Endodermal cell (in vitro differentiated cells): ENCODE results near the gene DNPH1. TPM values are rescaled to one million over a fixed set of nuclear protein-coding genes. Genes with fewer than 3 reads are reported as not detected.
A peak's percentile ranks its signal among the peaks of the same experiment; 100 is the strongest.

Experiments
- DNase-seq: peaks from one replicate; pipeline ENCODE4 v3.0.0-alpha.2; 2017
- H3K27ac ChIP-seq: 2 replicates; pipeline ENCODE4 v1.5.1; 2013; ENCODE audit warnings: mild to moderate bottlenecking, low read depth, low read length, moderate library complexity
- H3K27me3 ChIP-seq: 2 replicates; pipeline ENCODE4 v1.6.1; 2013; ENCODE audit warnings: mild to moderate bottlenecking, low read length, moderate library complexity; ENCODE audit not compliant: insufficient read depth, control insufficient read depth, poor library complexity, severe bottlenecking
- H3K36me3 ChIP-seq: 2 replicates; pipeline ENCODE4 v1.7.0; 2013; ENCODE audit warnings: mild to moderate bottlenecking, low read length, moderate library complexity; ENCODE audit not compliant: control insufficient read depth, insufficient read depth
- H3K4me1 ChIP-seq: one replicate; pipeline ENCODE4 v1.7.0; 2013; ENCODE audit warnings: low read length; ENCODE audit not compliant: control insufficient read depth, insufficient read depth
- H3K4me3 ChIP-seq: 2 replicates; pipeline ENCODE4 v1.5.1; 2013; ENCODE audit warnings: mild to moderate bottlenecking, low read length, moderate library complexity
- H3K9ac ChIP-seq: 2 replicates; pipeline ENCODE4 v1.6.1; 2013; ENCODE audit warnings: mild to moderate bottlenecking, low read length, moderate library complexity; ENCODE audit not compliant: poor library complexity, severe bottlenecking; ENCODE audit errors: extremely low read depth
- H3K9me3 ChIP-seq: 2 replicates; pipeline ENCODE4 v1.6.1; 2013; ENCODE audit warnings: mild to moderate bottlenecking, low read length, moderate library complexity; ENCODE audit not compliant: control insufficient read depth
- H3K27ac Mint-ChIP-seq: 2 replicates; pipeline ENCODE4 v1.8.0; 2020; ENCODE audit warnings: mixed read lengths
- H3K27me3 Mint-ChIP-seq: 2 replicates; pipeline ENCODE4 v1.8.0; 2021; ENCODE audit warnings: mild to moderate bottlenecking, mixed read lengths; ENCODE audit not compliant: insufficient read depth
- H3K36me3 Mint-ChIP-seq: 2 replicates; pipeline ENCODE4 v1.8.0; 2020; ENCODE audit warnings: low read depth, mixed read lengths
- H3K4me1 Mint-ChIP-seq: 2 replicates; pipeline ENCODE4 v1.8.0; 2020; ENCODE audit warnings: mixed read lengths
- H3K4me3 Mint-ChIP-seq: 2 replicates; pipeline ENCODE4 v1.8.0; 2020; ENCODE audit warnings: mild to moderate bottlenecking, moderate library complexity, mixed read lengths
- H3K9me3 Mint-ChIP-seq: 2 replicates; pipeline ENCODE4 v1.8.0; 2020; ENCODE audit warnings: mild to moderate bottlenecking, mixed read lengths
- CTCF ChIP-seq: fragments of 200-600 bp; sonication (generic); conservative IDR thresholded peaks from 2 replicates; pipeline ENCODE4 v1.5.0; 2021; ENCODE audit warnings: antibody characterized with exemption, mild to moderate bottlenecking
- WGBS, 2 experiments: methylation state at CpG; one replicate each; pipeline versions ENCODE4 v1.1.5 to v1.1.7; 2013; ENCODE audit warnings: missing lambda C conversion rate in 2 of 2, mixed read lengths in 1 of 2; ENCODE audit not compliant: insufficient coverage in 1 of 2, insufficient read length in 1 of 2; 5-methylcytosine and 5-hydroxymethylcytosine counted together
- total RNA-seq, 2 donors: library from RNA; stranded (reverse); fragmentation: NEBNext Ultra II Directional in 1 of 2; extraction: Animal tissue kit (Norgen Biotek cat#: 25700) in 1 of 2; gene quantifications; 2 replicates in 1 of 2; 3 replicates in 1 of 2; pipeline ENCODE4 v1.2.1, GENCODE V29; 2021

The DNPH1 gene
- total RNA-seq, 2 donors from 2014 or later = 48.2 to 66.5 TPM

GRCh38 chr6:43253401-43253800 is 24.1 kb upstream of the DNPH1 start:
- 91 to 94% methylated on average over 3 to 11 of the region's 11 CpGs for WGBS, 2 experiments
- H3K4me3 Mint-ChIP-seq = no peak overlapping the region
- peaks cover 29% of the 10 kb centered on the region for H3K27me3 Mint-ChIP-seq
- H3K27ac Mint-ChIP-seq = no peak overlapping the region
- H3K4me1 Mint-ChIP-seq = peaks cover 9% of the 10 kb centered on the region
- no peak for DNase-seq
- no peak overlapping the region for H3K4me3 ChIP-seq
- no peaks in the 10 kb centered on the region for H3K9me3 ChIP-seq
- no peaks in the 10 kb centered on the region for H3K9me3 Mint-ChIP-seq
- H3K36me3 Mint-ChIP-seq = no peaks in the 10 kb centered on the region
- H3K9ac ChIP-seq = no peak overlapping the region
- H3K4me1 ChIP-seq = no peaks in the 10 kb centered on the region
- no peak for TF ChIP-seq CTCF
- no peaks in the 10 kb centered on the region for H3K36me3 ChIP-seq
- peaks cover 7% of the 10 kb centered on the region for H3K27me3 ChIP-seq
- no peak overlapping the region for H3K27ac ChIP-seq

DNA sequence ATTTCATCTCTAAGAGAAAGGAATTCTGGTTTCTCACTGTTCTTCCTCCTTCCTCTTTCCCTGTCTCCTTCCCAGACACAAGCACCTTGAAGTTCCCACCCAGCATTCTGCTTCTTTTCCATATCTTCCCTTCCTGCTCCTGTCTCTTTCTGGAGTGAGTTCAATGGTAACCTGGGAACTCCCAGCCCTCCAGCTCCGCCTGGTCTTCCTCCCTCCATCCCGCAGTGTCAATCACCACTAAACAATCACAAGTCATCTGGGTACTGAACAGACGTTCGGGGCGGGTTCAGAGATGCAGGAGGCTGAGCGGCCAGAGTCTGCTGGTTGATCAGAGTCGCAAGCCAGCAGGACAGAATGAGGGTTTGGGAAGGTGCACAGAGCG is 21.7 kb upstream of the DNPH1 start:
- no peaks in the 10 kb centered on the region for H3K9me3 ChIP-seq
- H3K4me3 Mint-ChIP-seq = no peak overlapping the region
- H3K27ac ChIP-seq = no peak overlapping the region
- H3K4me1 ChIP-seq = no peaks in the 10 kb centered on the region
- WGBS, 2 experiments = 50 to 65% methylated on average over 2 to 8 of the region's 8 CpGs
- no peak overlapping the region for H3K4me3 ChIP-seq
- H3K9ac ChIP-seq = no peak overlapping the region
- TF ChIP-seq CTCF = no peak
- H3K27ac Mint-ChIP-seq = no peak overlapping the region
- H3K36me3 ChIP-seq = no peaks in the 10 kb centered on the region
- H3K9me3 Mint-ChIP-seq = no peaks in the 10 kb centered on the region
- H3K36me3 Mint-ChIP-seq = no peaks in the 10 kb centered on the region
- peaks cover 22% of the 10 kb centered on the region for H3K4me1 Mint-ChIP-seq
- H3K27me3 Mint-ChIP-seq = peaks cover 43% of the 10 kb centered on the region
- H3K27me3 ChIP-seq = peaks cover 25% of the 10 kb centered on the region
- DNase-seq = peak; percentile 51

DNA sequence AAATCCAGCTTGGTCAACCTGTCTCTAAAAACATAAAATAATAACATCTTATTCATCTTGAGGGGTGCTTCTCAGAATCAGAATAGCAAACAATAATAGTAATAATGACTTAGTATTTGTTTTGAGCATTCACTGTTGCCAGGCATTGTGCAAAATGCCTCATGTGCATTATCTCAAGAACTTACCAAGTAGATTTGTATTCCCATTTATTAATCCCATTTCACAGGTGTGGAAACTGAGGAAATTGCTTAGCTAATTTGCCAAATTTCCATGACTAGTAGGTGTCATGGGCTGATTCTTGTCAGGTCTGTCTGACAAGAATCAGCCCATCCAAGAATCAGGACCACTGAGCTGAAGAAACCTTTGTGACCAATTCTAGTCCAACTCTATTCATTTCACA is 19.5 kb upstream of the DNPH1 start:
- Mint-ChIP-seq H3K9me3 (no peaks in the 10 kb centered on the region), H3K27me3 (peaks cover 43% of the 10 kb centered on the region), H3K4me1 (peaks cover 22% of the 10 kb centered on the region), H3K4me3 (no peak overlapping the region), H3K36me3 (no peaks in the 10 kb centered on the region), H3K27ac (no peak overlapping the region)
- TF ChIP-seq CTCF = no peak
- no peak overlapping the region for H3K4me3 ChIP-seq
- no peaks in the 10 kb centered on the region for H3K4me1 ChIP-seq
- no peaks in the 10 kb centered on the region for H3K9me3 ChIP-seq
- H3K27me3 ChIP-seq = peaks cover 47% of the 10 kb centered on the region
- no peaks in the 10 kb centered on the region for H3K36me3 ChIP-seq
- no peak overlapping the region for H3K9ac ChIP-seq
- no peak overlapping the region for H3K27ac ChIP-seq
- no peak for DNase-seq
